Mesothelial cell of epicardium (in vitro differentiated cells): ENCODE data around the gene NPDC1. TPM values are rescaled to one million over a fixed set of nuclear protein-coding genes. Genes with fewer than 3 reads are reported as not detected.
"Not testable (repeated sequence)": the region's sequence is repeated elsewhere in the genome, so short reads cannot be mapped to it uniquely, and the experiment has no call there.

Experiments used
- DNase-seq, 2 experiments: peaks; one replicate each; pipeline ENCODE4 v3.0.0; 2021; ENCODE audit warnings: low spot score in 2 of 2; ENCODE audit not compliant: unreplicated experiment in 2 of 2
- H3K27ac Mint-ChIP-seq: 2 replicates; pipeline ENCODE4 v1.8.0; 2021; ENCODE audit warnings: mixed read lengths
- H3K27me3 Mint-ChIP-seq: 2 replicates; pipeline ENCODE4 v1.8.0; 2021; ENCODE audit warnings: low read depth, mixed read lengths
- H3K36me3 Mint-ChIP-seq: 2 replicates; pipeline ENCODE4 v1.8.0; 2021; ENCODE audit warnings: mixed read lengths
- H3K4me1 Mint-ChIP-seq: 2 replicates; pipeline ENCODE4 v1.8.0; 2021; ENCODE audit warnings: mixed read lengths
- H3K4me3 Mint-ChIP-seq: 2 replicates; pipeline ENCODE4 v1.8.0; 2021; ENCODE audit warnings: mild to moderate bottlenecking, moderate library complexity, mixed read lengths
- H3K9me3 Mint-ChIP-seq: 2 replicates; pipeline ENCODE4 v1.8.0; 2021; ENCODE audit warnings: mixed read lengths
- CTCF ChIP-seq: fragments of 200-600 bp; sonication (generic); IDR thresholded peaks from one replicate; pipeline ENCODE4 v1.5.0; 2021; ENCODE audit warnings: antibody characterized with exemption; ENCODE audit not compliant: unreplicated experiment
- total RNA-seq: library from RNA; stranded (reverse); gene quantifications from 3 replicates; pipeline ENCODE4 v1.2.1, GENCODE V29; 2021

NPDC1 gene
- total RNA-seq, 1 donor from 2014 or later, result 75.8 TPM

GRCh38 chr9:137034709-137035506 is 11.1 kb downstream of the NPDC1 start:
- Mint-ChIP-seq H3K4me3 (no peak overlapping the region), H3K27me3 (no peaks in the 10 kb centered on the region), H3K4me1 (no peaks in the 10 kb centered on the region)

DNA sequence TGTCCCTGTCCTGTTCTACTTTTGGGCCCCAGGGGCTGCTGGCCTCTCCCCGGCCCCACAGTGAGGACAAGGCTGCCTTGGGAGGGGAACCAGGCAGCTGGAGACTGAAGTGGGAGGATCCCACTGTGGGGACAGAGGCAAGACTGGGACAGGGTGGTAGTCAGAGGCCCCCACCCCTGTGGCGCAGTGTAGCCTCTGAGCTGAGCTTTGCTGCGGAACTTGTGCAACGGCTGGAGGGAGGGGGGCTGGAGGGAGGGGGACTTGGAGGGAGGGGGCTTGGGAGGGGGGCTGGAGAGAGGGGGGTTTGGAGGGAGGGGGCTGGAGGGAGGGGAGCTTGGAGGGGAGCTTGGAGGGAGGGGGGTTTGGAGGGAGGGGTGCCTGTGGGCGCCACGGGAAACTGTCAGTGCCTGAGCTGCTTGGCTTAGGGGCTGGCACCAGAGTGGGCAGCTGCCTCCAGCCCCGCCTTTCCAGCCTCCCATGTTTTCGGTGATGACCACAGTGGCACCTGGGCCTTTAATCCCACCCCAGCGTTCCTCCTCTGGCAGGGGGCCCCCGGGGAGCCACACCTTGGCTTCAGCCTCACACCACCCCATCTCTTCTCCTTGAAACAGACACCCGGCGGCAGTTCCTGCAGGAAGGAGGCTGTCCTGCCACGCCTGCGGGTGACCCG is 11.8 kb downstream of the NPDC1 start:
- peaks cover 5% of the 10 kb centered on the region for H3K4me1 Mint-ChIP-seq
- H3K36me3 Mint-ChIP-seq, result no peaks in the 10 kb centered on the region
- no peak for DNase-seq
- TF ChIP-seq CTCF, result no peak
- no peak overlapping the region for H3K4me3 Mint-ChIP-seq
- H3K27me3 Mint-ChIP-seq, result no peaks in the 10 kb centered on the region
- H3K9me3 Mint-ChIP-seq, result no peaks in the 10 kb centered on the region
- no peak overlapping the region for H3K27ac Mint-ChIP-seq

More at GRCh38 chr9:137034709-137035506, 11.1 kb downstream of the NPDC1 start:
- peak; percentile 72 to 88 for DNase-seq
- Mint-ChIP-seq H3K36me3 (no peaks in the 10 kb centered on the region), H3K27ac (no peak overlapping the region), H3K9me3 (no peaks in the 10 kb centered on the region)
- peak; percentile 80 for TF ChIP-seq CTCF

DNA sequence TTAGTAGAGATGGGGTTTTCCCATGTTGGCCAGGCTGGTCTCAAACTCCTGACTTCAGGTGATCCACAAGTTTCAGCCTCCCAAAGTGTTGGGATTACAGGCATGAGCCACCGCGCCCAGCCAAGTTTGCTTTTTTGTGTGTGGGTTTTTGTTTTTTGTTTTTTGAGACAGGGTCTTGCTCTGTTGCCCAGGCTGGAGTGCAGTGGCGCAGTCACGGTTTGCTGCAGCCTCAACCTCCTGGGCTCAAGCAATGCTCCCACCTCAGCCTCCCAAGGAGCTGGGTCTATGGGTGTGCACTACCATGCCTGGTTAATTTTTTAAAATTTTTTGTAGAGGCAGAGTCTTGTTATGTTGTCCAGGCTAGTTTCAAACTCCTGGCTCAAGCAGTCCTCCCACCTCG is 12.5 kb downstream of the NPDC1 start:
- H3K9me3 Mint-ChIP-seq, H3K4me3 Mint-ChIP-seq, DNase-seq, H3K4me1 Mint-ChIP-seq, H3K36me3 Mint-ChIP-seq, H3K27ac Mint-ChIP-seq, H3K27me3 Mint-ChIP-seq: not testable (repeated sequence)

DNA sequence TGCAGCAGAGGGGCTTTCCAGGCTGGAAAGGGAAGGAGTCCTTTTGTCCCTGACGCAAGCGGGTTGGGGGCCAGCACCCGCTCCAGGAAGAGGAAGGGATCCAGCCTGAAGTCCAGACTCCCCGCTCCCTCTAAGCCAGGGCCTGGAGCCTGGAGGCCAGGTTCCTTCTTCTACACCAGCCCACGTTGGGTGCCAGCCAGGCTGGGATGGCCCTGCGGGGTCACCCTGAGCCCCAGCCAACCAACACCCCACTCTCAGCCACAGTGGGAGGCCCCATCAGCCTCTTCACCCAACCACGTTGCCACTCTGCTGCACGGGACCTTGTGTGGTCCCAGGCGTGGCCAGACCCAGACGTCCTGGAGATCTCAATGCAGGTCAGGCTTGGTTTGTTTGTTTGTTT is 13.1 kb downstream of the NPDC1 start:
- Mint-ChIP-seq H3K27ac (no peak overlapping the region), H3K4me1 (peaks cover 5% of the 10 kb centered on the region), H3K9me3 (no peaks in the 10 kb centered on the region), H3K27me3 (no peaks in the 10 kb centered on the region), H3K4me3 (no peak overlapping the region), H3K36me3 (no peaks in the 10 kb centered on the region)
- no peak for TF ChIP-seq CTCF
- no peak for DNase-seq

GRCh38 chr9:137031904-137032640 is 13.9 kb downstream of the NPDC1 start, which contains the start of gene FUT7:
TSS of gene FUT7 (minus strand) at chr9:137032088. CDS start at chr9:137031991, 97 bp downstream.
- Mint-ChIP-seq H3K36me3 (no peaks in the 10 kb centered on the region), H3K4me1 (peaks cover 8% of the 10 kb centered on the region), H3K4me3 (no peak within 1 kb of the TSS), H3K27ac (no peak within 1 kb of the TSS), H3K27me3 (no peaks in the 10 kb centered on the region), H3K9me3 (no peaks in the 10 kb centered on the region)
- no peak for TF ChIP-seq CTCF
- no peak for DNase-seq
